ENCODE data around the gene GPR55. TPM values are rescaled to one million over a fixed set of nuclear protein-coding genes. Genes with fewer than 3 reads are reported as not detected.

GPR55 gene
- total and polyA plus RNA-seq, 2 donors (not counting 3 experiments of a cell fraction or from before 2014, with no cell fraction given): not detected

DNA sequence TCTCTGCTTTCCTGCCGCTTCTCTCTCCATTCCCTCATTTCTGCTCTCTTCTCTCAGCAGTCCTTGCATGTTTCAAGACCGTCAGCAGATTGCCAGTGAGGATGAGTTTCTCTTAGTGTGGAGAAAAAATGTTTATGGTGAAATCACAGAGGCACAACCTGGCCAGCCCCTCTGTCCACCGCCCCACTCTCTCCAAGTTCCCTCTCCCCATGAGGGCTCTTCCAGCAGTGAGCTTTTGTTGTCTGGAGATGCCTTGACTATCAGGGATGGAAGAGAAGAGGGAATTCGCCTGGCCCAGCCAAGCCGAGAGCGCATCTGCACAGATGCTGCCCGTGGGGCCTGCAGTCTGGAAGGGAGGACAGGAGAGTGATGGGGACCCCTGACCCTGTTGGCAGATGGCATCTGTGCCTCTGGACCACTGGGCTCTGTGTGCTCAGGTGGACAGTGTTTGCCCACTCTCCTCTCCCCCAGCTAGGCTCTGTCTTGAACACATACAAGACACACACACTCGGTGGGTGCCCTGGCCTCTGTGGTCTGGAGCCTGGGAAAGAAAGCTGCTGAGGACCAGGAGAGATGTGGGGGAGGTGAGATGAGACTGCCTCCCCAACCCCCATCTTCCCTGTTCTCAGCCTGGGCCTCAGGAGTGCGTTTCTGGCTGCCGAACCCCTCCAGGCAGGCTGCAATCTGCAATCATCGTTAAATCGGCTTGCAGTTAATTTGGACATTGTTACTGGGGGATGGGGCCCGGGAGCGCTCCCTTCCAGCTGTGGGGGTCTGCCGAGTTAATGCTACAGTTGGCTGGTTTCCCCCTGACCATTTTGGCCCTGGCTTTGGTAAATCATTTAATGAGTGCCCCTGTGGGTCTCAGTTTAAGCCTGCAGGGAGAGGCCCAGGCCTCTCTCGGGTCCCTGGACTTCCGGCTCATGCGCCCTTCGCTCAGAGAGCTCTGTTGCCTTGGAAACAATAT lies 55.8 kb downstream of the GPR55 start:
- BruUV-seq (replicated peaks): no TSS peak
- Histone ChIP-seq H3K27ac (ENCODE audit: insufficient read depth, low read depth, low read length) (no peak overlapping the region), H3K9me1 (replicated peaks; ENCODE audit: control insufficient read depth, extremely low read depth, insufficient read depth, low read length) (no peaks in the 10 kb centered on the region), H3K79me2 (ENCODE audit: control insufficient read depth, insufficient read depth, low read length) (no peaks in the 10 kb centered on the region), H3K27me3 (ENCODE audit: control insufficient read depth in 2 of 2, insufficient read depth in 2 of 2, low read length in 2 of 2) (peaks cover 12 to 15% of the 10 kb centered on the region in 2 experiments), H3K9me3 (replicated peaks; ENCODE audit: control insufficient read depth, insufficient read depth, low read length) (no peaks in the 10 kb centered on the region), H3K4me3 (replicated peaks in 1 of 3; ENCODE audit: insufficient read depth in 1 of 3, low read depth in 1 of 3, low read length in 3 of 3) (no peak overlapping the region), H3K9ac (replicated peaks; ENCODE audit: extremely low read depth, insufficient read depth, low read length) (no peak overlapping the region), H3K4me1 (ENCODE audit: control insufficient read depth, extremely low read depth, insufficient read depth, low read length) (peaks cover 4% of the 10 kb centered on the region), H4K20me1 (replicated peaks; ENCODE audit: control insufficient read depth, extremely low read depth, insufficient read depth, low read length) (no peaks in the 10 kb centered on the region), H3K4me2 (ENCODE audit: insufficient read depth, low read length) (no peak overlapping the region), H2AFZ (ENCODE audit: low read depth, low read length) (no peak overlapping the region), H3K36me3 (ENCODE audit: control insufficient read depth in 2 of 2, extremely low read depth in 1 of 2, insufficient read depth in 2 of 2, low read length in 2 of 2) (no peaks in the 10 kb centered on the region)
- TF ChIP-seq POLR2AphosphoS5 (IDR thresholded peaks at IDR 0.05; ENCODE audit: insufficient read depth, low read depth, low read length) (no peak), EZH2 (IDR thresholded peaks at IDR 0.05; ENCODE audit: borderline replicate concordance, low read depth, low read length, severe bottlenecking) (no peak), FOS (IDR thresholded peaks at IDR 0.05; ENCODE audit: borderline replicate concordance, insufficient read depth, low read length) (no peak), JUN (IDR thresholded peaks at IDR 0.05; ENCODE audit: borderline replicate concordance, insufficient read depth, insufficient read length, low read depth) (no peak), GATA2 (IDR thresholded peaks at IDR 0.05; ENCODE audit: insufficient read depth, insufficient read length, low read depth, low read length) (no peak)
- TF ChIP-seq, protein P1, sequence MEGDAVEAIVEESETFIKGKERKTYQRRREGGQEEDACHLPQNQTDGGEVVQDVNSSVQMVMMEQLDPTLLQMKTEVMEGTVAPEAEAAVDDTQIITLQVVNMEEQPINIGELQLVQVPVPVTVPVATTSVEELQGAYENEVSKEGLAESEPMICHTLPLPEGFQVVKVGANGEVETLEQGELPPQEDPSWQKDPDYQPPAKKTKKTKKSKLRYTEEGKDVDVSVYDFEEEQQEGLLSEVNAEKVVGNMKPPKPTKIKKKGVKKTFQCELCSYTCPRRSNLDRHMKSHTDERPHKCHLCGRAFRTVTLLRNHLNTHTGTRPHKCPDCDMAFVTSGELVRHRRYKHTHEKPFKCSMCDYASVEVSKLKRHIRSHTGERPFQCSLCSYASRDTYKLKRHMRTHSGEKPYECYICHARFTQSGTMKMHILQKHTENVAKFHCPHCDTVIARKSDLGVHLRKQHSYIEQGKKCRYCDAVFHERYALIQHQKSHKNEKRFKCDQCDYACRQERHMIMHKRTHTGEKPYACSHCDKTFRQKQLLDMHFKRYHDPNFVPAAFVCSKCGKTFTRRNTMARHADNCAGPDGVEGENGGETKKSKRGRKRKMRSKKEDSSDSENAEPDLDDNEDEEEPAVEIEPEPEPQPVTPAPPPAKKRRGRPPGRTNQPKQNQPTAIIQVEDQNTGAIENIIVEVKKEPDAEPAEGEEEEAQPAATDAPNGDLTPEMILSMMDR (IDR thresholded peaks at IDR 0.05; ENCODE audit: extremely low read depth in 1 of 2, insufficient read depth in 1 of 2, low read depth in 1 of 2, low read length in 2 of 2): no peak
- TF ChIP-seq, protein P2, sequence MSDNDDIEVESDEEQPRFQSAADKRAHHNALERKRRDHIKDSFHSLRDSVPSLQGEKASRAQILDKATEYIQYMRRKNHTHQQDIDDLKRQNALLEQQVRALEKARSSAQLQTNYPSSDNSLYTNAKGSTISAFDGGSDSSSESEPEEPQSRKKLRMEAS (IDR thresholded peaks at IDR 0.05; ENCODE audit: insufficient read depth, insufficient read length): no peak
- POLR2A ChIA-PET: no interaction called here
- DNase-seq (ENCODE audit: low read depth, low spot score): no peak
- FAIRE-seq: no peak
- CTCF ChIA-PET: no interaction called here
- intact Hi-C loops (cut with micrococcal nuclease): no loop called here
- dilution Hi-C loops (cut with MboI; ENCODE audit: extremely low pct_ligation_motif_present, low sequenced_read_pairs): no loop called here

Data from endothelial cell of umbilical vein (primary cell).